Muscle layer of duodenum (tissue), 2 donors: ENCODE results near the gene PPP6R2.

Source experiments
- H3K27ac ChIP-seq: one replicate; pipeline ENCODE4 v1.7.0; 2013; ENCODE audit warnings: mild to moderate bottlenecking, low read length
- H3K27me3 ChIP-seq: one replicate; pipeline ENCODE4 v1.7.0; 2013; ENCODE audit warnings: low read depth, mild to moderate bottlenecking, control low read depth, low read length
- H3K36me3 ChIP-seq, 2 donors: one replicate each; pipeline ENCODE4 v1.7.0; 2013; ENCODE audit warnings: low read length in 2 of 2, control low read depth in 1 of 2, mild to moderate bottlenecking in 1 of 2; ENCODE audit not compliant: insufficient read depth in 2 of 2, control insufficient read depth in 1 of 2
- H3K4me1 ChIP-seq, 2 donors: one replicate each; pipeline ENCODE4 v1.7.0; 2013; ENCODE audit warnings: low read length in 2 of 2, mild to moderate bottlenecking in 2 of 2, control low read depth in 1 of 2, moderate library complexity in 1 of 2; ENCODE audit not compliant: insufficient read depth in 2 of 2, control insufficient read depth in 1 of 2
- H3K4me3 ChIP-seq, 2 donors: one replicate each; pipeline ENCODE4 v1.7.0; 2013; ENCODE audit warnings: low read length in 2 of 2, low read depth in 1 of 2, mild to moderate bottlenecking in 1 of 2
- H3K9me3 ChIP-seq, 2 donors: one replicate each; pipeline ENCODE4 v1.7.0; 2013; ENCODE audit warnings: low read length in 2 of 2, control low read depth in 1 of 2, mild to moderate bottlenecking in 1 of 2; ENCODE audit not compliant: control insufficient read depth in 1 of 2
- donor health status: healthy.

Gene PPP6R2

DNA sequence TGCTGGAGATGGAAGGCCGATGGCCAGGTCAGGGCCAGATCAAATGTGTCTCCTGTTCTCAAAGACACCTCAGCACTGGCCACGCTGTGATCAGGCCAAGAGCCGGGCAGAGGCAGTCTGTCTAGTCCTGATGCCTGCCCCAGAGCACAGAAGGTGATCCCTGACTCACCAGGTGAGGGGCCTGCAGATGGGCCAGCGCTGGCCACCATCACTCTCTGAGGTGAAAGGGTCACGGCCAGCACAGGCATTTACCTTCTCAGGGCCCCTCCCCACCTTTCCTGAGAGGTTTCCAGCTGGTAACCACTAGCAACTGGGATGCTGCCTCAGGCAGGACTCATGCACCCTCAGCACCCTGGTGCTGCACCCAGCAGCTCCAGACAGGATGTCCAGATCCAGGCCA is 128.8 kb downstream of the PPP6R2 start:
- H3K36me3 ChIP-seq: peaks cover 2 to 12% of the 10 kb centered on the region in 2 donors
- peaks cover 16 to 52% of the 10 kb centered on the region in 2 donors for H3K4me1 ChIP-seq
- H3K4me3 ChIP-seq: no peak overlapping the region
- no peaks in the 10 kb centered on the region for H3K9me3 ChIP-seq
- no peak overlapping the region for H3K27ac ChIP-seq
- no peaks in the 10 kb centered on the region for H3K27me3 ChIP-seq

DNA sequence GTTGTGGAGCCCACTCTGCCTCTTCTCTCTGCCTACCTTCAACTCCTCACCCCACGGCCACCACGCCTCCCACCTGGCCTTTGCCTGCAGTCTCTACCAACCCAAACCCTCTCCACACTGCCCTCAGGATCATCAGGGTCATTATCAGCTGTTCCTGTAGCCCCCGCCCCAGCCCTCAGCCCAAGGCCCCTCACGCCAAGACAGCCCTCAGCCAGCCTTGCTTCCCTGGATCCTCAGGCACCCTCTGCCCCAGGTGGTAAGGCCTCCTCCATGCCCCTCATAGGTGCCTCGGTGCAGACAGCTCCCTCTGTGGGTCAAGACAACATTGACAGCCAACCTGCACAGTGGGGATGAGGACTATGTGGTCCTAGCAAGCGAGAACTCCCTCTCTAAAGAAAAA is 130.0 kb downstream of the PPP6R2 start:
- peaks cover 0 to 1% of the 10 kb centered on the region in 2 donors for H3K36me3 ChIP-seq
- H3K4me1 ChIP-seq: peaks cover 16 to 52% of the 10 kb centered on the region in 2 donors
- H3K27ac ChIP-seq: peak overlapping the region; percentile 21
- H3K27me3 ChIP-seq: no peaks in the 10 kb centered on the region
- H3K4me3 ChIP-seq: peak overlapping the region; percentile 63 to 75
- H3K9me3 ChIP-seq: no peaks in the 10 kb centered on the region

DNA sequence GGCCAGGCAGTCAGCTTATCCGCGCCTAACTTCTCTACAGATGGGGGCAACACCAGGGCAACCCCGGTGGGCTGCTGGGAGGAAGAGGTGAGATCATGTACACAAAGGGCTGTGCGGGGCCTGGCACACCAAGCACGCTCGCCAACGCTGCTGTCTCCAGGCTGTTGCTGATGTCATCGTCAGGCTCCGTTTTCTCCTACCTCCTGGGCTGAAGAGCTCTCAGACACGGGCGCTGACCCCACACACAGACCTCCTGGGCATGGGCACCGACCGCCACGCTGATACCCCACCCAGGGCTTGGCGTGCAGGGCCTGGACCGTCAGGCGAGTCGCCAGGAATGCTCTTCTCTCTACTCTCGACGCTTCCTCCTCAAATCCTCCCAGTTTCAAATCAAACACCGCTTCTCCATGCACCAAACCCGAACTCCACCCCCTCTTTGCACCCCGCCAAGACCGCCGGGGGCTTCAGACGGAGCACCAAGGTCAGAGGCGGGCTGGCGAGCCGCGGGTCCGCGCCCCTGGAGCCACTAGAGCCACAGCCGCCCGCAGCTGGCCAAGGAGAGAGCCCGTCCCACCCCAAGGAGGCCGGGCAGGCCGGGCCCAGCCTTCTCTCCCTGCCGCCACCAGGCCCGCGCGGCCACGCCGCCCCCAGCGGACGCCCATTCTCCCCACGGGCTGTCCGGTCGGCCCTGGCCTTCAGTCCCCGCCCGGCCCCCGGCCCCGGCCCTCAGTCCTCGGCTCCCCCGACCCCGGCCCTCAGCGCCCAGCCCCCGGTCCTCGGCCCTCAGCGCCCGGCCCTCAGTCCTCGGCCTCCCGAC is 130.9 kb downstream of the PPP6R2 start:
- Histone ChIP-seq H3K4me3 (peak overlapping the region; percentile 63 to 75), H3K27ac (peak overlapping the region; percentile 21), H3K4me1 (peaks cover 16 to 52% of the 10 kb centered on the region in 2 donors), H3K9me3 (no peaks in the 10 kb centered on the region), H3K36me3 (no peaks in the 10 kb centered on the region), H3K27me3 (no peaks in the 10 kb centered on the region)

DNA sequence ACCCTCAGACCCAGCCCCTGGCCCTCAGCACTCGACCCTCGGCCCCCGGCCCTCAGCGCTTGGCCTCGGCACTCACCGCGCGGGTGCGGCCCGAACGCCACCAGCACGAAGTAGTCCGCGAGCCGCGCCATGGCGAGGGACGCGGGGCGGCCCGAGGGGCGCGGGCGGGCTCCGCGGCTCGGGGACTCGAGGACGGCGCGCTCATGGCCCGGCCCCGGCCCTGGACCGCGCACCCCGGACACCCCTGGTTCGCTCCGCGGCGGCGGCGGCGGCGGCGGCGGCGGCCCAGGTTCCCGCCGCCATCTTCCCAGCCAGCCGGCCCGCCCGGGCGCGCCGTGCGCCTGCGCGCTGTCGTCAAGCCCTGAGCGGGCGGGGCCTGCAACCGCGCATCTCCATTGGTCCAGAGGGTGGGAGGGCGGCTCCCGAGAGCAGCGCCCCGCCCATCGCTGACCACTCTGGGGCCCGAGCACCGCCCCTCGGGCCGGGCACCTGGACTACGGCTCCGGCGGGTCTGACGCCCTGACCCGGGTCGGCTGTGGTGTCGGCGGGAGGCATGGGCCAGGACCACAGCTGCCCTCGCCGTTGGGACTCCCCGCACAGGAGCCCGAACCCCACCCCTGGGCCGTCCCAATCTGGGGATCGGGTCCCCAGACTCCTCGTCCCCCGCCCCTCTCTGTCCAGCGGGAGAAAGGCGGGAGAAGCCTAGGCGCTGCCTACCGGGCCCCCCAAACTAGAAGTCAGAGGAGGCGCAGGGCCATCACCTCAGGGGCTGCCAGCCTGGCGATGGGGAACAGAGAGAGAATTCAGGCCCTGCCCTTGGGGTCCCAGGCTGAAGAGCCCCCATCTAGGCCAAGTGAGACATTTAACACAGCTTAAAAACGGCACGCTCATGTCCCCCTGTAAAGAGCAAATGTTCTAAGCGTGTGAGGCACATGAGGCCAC is 131.9 kb downstream of the PPP6R2 start, which contains the start of gene SBF1:
Gene SBF1 (minus strand): TSS at position 326 of the 942 bp plus-strand sequence. CDS start 195 bp downstream, at position 131.
- no peak within 1 kb of the TSS for H3K27ac ChIP-seq
- H3K4me3 ChIP-seq: peak within 1 kb of the TSS; percentile 63 to 75
- H3K27me3 ChIP-seq: no peaks in the 10 kb centered on the region
- peaks cover 16 to 47% of the 10 kb centered on the region in 2 donors for H3K4me1 ChIP-seq
- no peaks in the 10 kb centered on the region for H3K9me3 ChIP-seq
- no peaks in the 10 kb centered on the region for H3K36me3 ChIP-seq

DNA sequence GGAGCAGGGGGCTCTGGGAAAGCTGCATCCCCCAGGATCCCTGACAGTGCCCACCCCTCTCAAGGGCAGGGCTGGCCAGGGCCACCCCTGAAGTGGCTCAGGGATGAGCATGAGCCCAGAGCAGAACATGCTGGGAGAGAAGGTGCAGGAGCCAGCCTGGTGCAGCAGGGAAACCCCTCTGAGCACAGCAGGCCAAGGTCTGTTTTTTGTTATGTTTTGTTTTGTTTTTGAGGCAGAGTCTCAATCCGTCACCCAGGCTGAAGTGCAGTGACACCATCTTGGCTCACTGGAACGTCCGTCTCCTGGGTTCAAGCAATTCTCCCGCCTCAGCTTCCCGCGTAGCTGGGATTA is 132.5 kb downstream of the PPP6R2 start:
- Histone ChIP-seq H3K4me1 (peaks cover 16 to 41% of the 10 kb centered on the region in 2 donors), H3K27ac (no peak overlapping the region)

DNA sequence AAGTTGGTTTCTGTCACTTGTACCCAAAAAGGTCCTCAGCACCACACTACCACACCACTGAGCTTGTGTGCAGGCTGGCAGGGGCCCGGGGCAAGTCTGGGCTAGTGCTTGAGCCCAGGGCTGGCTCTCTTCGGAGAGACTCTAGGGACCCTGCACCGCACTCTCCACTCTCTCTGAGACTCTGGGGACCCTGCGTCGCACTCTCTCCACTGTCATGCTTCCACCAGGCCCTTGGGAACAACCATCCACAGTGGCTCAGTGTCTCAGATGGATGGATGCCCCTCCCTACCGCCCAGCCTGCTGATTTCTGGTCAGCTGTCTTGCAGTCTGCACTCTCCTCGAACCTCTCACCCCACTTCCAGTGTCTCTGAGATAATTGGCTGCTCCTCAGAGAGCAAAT is 133.7 kb downstream of the PPP6R2 start:
- Histone ChIP-seq H3K27me3 (peaks cover 1% of the 10 kb centered on the region), H3K36me3 (no peaks in the 10 kb centered on the region)

More for the DNA sequence above, 132.5 kb downstream of the PPP6R2 start:
- peak overlapping the region in 1 of 2 donors; percentile 75 for H3K4me3 ChIP-seq
- H3K9me3 ChIP-seq: no peaks in the 10 kb centered on the region
- no peaks in the 10 kb centered on the region for H3K27me3 ChIP-seq
- H3K36me3 ChIP-seq: no peaks in the 10 kb centered on the region

DNA sequence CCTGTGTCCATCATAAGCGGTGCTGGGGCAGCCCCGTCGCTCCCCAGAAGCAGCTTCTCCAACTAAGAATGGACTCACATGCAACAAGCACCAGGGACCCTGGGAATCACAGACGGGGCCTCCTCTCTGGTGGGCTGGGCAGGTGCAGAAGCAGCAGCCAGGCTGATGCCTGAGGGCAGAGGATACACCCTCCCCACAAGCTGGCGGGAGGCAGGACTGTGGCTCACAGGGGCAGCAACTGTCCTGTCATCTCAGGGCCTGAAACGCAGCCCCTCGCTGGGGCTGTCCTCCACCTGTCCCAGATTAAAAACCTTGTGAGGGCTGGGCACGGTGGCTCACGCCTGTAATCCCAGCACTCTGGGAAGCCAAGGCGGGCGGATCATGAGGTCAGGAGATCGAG is 134.8 kb downstream of the PPP6R2 start:
- peaks cover 5% of the 10 kb centered on the region for H3K27me3 ChIP-seq
- no peak overlapping the region for H3K27ac ChIP-seq
- no peaks in the 10 kb centered on the region for H3K9me3 ChIP-seq
- H3K36me3 ChIP-seq: no peaks in the 10 kb centered on the region
- no peak overlapping the region for H3K4me3 ChIP-seq
- H3K4me1 ChIP-seq: peaks cover 7 to 23% of the 10 kb centered on the region in 2 donors

More for the DNA sequence above, 133.7 kb downstream of the PPP6R2 start:
- Histone ChIP-seq H3K4me3 (no peak overlapping the region), H3K4me1 (peaks cover 16 to 29% of the 10 kb centered on the region in 2 donors), H3K27ac (no peak overlapping the region), H3K9me3 (no peaks in the 10 kb centered on the region)

DNA sequence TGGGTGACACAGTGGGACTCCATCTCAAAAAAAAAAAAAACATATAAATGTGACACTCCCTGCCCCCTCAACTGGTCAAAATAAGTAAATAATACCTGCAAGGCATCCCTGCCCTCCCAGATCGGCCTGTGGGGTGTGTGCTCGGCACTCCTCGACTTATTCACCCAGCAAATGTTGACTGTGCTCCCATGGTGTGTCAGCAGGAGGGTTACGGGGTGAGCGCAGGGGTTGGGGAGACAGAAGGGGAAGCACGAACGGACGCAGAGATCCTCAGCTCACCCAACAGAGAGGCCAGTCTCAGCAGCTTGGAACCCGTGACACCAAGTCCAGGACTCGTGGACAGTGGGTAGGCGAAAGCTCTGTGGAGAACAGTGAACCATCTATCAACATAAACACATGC is 136.6 kb downstream of the PPP6R2 start:
- H3K4me1 ChIP-seq: peaks cover 0 to 11% of the 10 kb centered on the region in 2 donors
- H3K36me3 ChIP-seq: no peaks in the 10 kb centered on the region
- H3K27me3 ChIP-seq: peaks cover 5% of the 10 kb centered on the region
- H3K4me3 ChIP-seq: no peak overlapping the region
- no peak overlapping the region for H3K27ac ChIP-seq
- no peaks in the 10 kb centered on the region for H3K9me3 ChIP-seq

DNA sequence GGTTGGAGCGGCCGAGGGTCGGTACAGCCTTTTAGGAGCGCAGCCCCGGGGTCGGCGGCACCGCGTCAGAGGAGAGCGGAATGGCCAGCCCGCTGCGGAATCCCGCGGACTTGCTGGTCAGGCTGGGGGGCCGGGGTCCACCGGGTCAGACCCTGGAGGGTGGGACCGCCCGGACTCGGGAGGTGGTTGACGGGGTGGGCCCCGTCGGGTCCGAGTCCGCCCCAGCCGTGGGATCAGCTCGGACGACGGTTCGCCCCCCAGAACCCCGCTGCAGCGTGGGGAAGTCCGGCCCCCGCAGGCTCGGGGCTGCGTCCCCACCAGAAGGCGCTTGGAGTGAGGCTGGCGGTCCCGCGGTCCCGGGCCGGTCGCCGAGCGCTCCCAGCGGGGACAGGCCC is 137.9 kb downstream of the PPP6R2 start:
- Histone ChIP-seq H3K27me3 (peaks cover 5% of the 10 kb centered on the region), H3K36me3 (no peaks in the 10 kb centered on the region), H3K9me3 (no peaks in the 10 kb centered on the region), H3K27ac (no peak overlapping the region), H3K4me1 (peaks cover 0 to 5% of the 10 kb centered on the region in 2 donors), H3K4me3 (peak overlapping the region in 1 of 2 donors; percentile 54)

DNA sequence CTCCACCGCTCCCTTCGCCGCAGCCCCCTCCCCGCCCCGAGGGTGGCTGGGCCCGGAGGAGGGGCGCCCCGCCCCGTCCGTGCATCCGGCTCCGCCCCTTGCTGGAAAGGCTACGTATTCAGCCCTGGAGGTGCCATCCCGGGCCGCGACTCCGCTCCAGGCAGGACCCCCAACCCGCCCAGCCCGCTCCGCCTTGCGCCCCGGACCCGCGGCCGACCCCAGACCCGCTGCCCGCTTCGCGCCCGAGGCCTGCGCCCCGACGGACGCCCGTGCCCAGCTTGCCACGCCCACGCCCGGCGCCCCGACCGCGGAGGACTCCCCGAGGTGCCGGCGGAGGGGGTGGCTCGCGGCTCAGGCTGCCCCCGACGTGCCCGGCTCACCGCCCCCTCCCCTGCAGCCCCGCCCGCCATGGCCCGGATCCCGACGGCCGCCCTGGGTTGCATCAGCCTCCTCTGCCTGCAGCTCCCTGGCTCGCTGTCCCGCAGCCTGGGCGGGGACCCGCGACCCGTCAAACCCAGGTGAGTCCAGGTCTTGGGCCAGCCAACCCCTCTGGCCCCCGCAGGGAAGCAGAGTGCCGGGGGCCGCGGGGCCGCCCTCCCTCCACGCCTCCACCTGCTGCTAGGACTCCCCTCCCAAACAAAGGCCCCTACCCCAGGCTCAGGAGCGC is 138.4 kb downstream of the PPP6R2 start, which contains the start of gene ADM2:
Gene ADM2 (plus strand): TSS at position 104 of the 667 bp plus-strand sequence. CDS start 305 bp downstream, at position 409.
- H3K27ac ChIP-seq: no peak within 1 kb of the TSS
- no peaks in the 10 kb centered on the region for H3K36me3 ChIP-seq
- peak within 1 kb of the TSS in 1 of 2 donors; percentile 54 for H3K4me3 ChIP-seq
- H3K27me3 ChIP-seq: peaks cover 5% of the 10 kb centered on the region
- peaks cover 0 to 5% of the 10 kb centered on the region in 2 donors for H3K4me1 ChIP-seq
- H3K9me3 ChIP-seq: no peaks in the 10 kb centered on the region
